NOMO-1 treated with DMSO at 0.1 percent for 48 hours (cell line): ENCODE results near the gene DAAM2.

Experiments
- DNase-seq: peaks from one replicate; lab custom pipeline; 2025; ENCODE audit not compliant: unreplicated experiment; lab: John Stamatoyannopoulos, UW

Gene DAAM2

GRCh38 chr6:39844866-39845265 lies 52.7 kb downstream of the DAAM2 start:
- DNase-seq, result no peak

- DNase-seq, result no peak
Measured at GRCh38 chr6:39847221-39847620, 55.0 kb downstream of the DAAM2 start.

GRCh38 chr6:39848171-39848570 lies 56.0 kb downstream of the DAAM2 start:
- DNase-seq, result no peak

GRCh38 chr6:39849228-39849627 lies 57.1 kb downstream of the DAAM2 start:
- no peak for DNase-seq

GRCh38 chr6:39849764-39850163 lies 57.6 kb downstream of the DAAM2 start:
- no peak for DNase-seq

- no peak for DNase-seq
Measured at GRCh38 chr6:39850736-39851297, 58.6 kb downstream of the DAAM2 start.

- no peak for DNase-seq
Measured at GRCh38 chr6:39851331-39851730, 59.2 kb downstream of the DAAM2 start.

GRCh38 chr6:39852324-39852723 lies 60.1 kb downstream of the DAAM2 start:
- no peak for DNase-seq

- no peak for DNase-seq
Measured at GRCh38 chr6:39853604-39854003, 61.4 kb downstream of the DAAM2 start.

- DNase-seq, result no peak
Measured at GRCh38 chr6:39855356-39855995, 63.3 kb downstream of the DAAM2 start.

GRCh38 chr6:39859025-39859424 lies 66.8 kb downstream of the DAAM2 start:
- no peak for DNase-seq

GRCh38 chr6:39861663-39862062 lies 69.5 kb downstream of the DAAM2 start:
- DNase-seq, result no peak

GRCh38 chr6:39865011-39865888 lies 73.1 kb downstream of the DAAM2 start:
- DNase-seq, result peak; percentile 14

GRCh38 chr6:39867592-39867991 lies 75.4 kb downstream of the DAAM2 start:
- DNase-seq, result no peak

- DNase-seq, result no peak
Measured at GRCh38 chr6:39870950-39871349, 78.8 kb downstream of the DAAM2 start.

GRCh38 chr6:39873439-39873838 lies 81.3 kb downstream of the DAAM2 start:
- no peak for DNase-seq

- DNase-seq, result no peak
Measured at GRCh38 chr6:39876111-39876510, 83.9 kb downstream of the DAAM2 start.

- DNase-seq, result no peak
Measured at GRCh38 chr6:39876826-39877225, 84.7 kb downstream of the DAAM2 start.

- DNase-seq, result no peak
Measured at GRCh38 chr6:39879535-39879934, 87.4 kb downstream of the DAAM2 start.

GRCh38 chr6:39880594-39880993 lies 88.4 kb downstream of the DAAM2 start:
- no peak for DNase-seq

GRCh38 chr6:39881851-39882530 lies 89.8 kb downstream of the DAAM2 start:
- no peak for DNase-seq

- DNase-seq, result no peak
Measured at GRCh38 chr6:39882531-39882899, 90.3 kb downstream of the DAAM2 start.
